Osteocyte (in vitro differentiated cells): ENCODE results near the gene UBE2B. TPM values are rescaled to one million over a fixed set of nuclear protein-coding genes. Genes with fewer than 3 reads are reported as not detected.

Experiments
- DNase-seq: peaks from one replicate; pipeline ENCODE4 v3.0.0; 2021; ENCODE audit warnings: mixed read lengths; ENCODE audit not compliant: unreplicated experiment; ENCODE audit errors: extremely low spot score
- H3K27ac Mint-ChIP-seq: one replicate; pipeline ENCODE4 v1.8.0; 2021; ENCODE audit warnings: mild to moderate bottlenecking, mixed read lengths; ENCODE audit not compliant: unreplicated experiment
- H3K27me3 Mint-ChIP-seq: one replicate; pipeline ENCODE4 v1.8.0; 2021; ENCODE audit warnings: mixed read lengths; ENCODE audit not compliant: unreplicated experiment
- H3K36me3 Mint-ChIP-seq: one replicate; pipeline ENCODE4 v1.8.0; 2021; ENCODE audit warnings: mixed read lengths; ENCODE audit not compliant: unreplicated experiment
- H3K4me1 Mint-ChIP-seq: one replicate; pipeline ENCODE4 v1.8.0; 2021; ENCODE audit warnings: mixed read lengths; ENCODE audit not compliant: unreplicated experiment
- H3K4me3 Mint-ChIP-seq: one replicate; pipeline ENCODE4 v1.8.0; 2021; ENCODE audit warnings: mild to moderate bottlenecking, moderate library complexity, mixed read lengths; ENCODE audit not compliant: unreplicated experiment
- H3K9me3 Mint-ChIP-seq: one replicate; pipeline ENCODE4 v1.8.0; 2021; ENCODE audit warnings: mixed read lengths; ENCODE audit not compliant: unreplicated experiment
- CTCF ChIP-seq: fragments of 200-600 bp; sonication (generic); IDR thresholded peaks from 2 replicates; pipeline ENCODE4 v1.5.0; 2021; ENCODE audit warnings: antibody characterized with exemption, mild to moderate bottlenecking, moderate library complexity
- total RNA-seq: library from RNA; stranded (reverse); gene quantifications from 2 replicates; pipeline ENCODE4 v1.2.1, GENCODE V29; 2021

UBE2B gene
- total RNA-seq, 1 donor from 2014 or later = 114 TPM

GRCh38 chr5:134437340-134437846 is 66.0 kb downstream of the UBE2B start:
- no peaks in the 10 kb centered on the region for H3K36me3 Mint-ChIP-seq
- peaks cover 15% of the 10 kb centered on the region for H3K27me3 Mint-ChIP-seq
- no peak for DNase-seq
- H3K4me1 Mint-ChIP-seq = peaks cover 8% of the 10 kb centered on the region
- H3K9me3 Mint-ChIP-seq = no peaks in the 10 kb centered on the region
- H3K4me3 Mint-ChIP-seq = no peak overlapping the region
- TF ChIP-seq CTCF = no peak
- no peak overlapping the region for H3K27ac Mint-ChIP-seq

GRCh38 chr5:134437847-134438581 is 66.6 kb downstream of the UBE2B start:
- H3K4me3 Mint-ChIP-seq = no peak overlapping the region

GRCh38 chr5:134438721-134439123 is 67.4 kb downstream of the UBE2B start:
- Mint-ChIP-seq H3K4me1 (peaks cover 8% of the 10 kb centered on the region), H3K36me3 (no peaks in the 10 kb centered on the region), H3K27ac (no peak overlapping the region), H3K4me3 (no peak overlapping the region), H3K9me3 (no peaks in the 10 kb centered on the region), H3K27me3 (peaks cover 6% of the 10 kb centered on the region)
- TF ChIP-seq CTCF = no peak
- no peak for DNase-seq

More at GRCh38 chr5:134437847-134438581, 66.6 kb downstream of the UBE2B start:
- Mint-ChIP-seq H3K27me3 (peaks cover 10% of the 10 kb centered on the region), H3K36me3 (no peaks in the 10 kb centered on the region), H3K27ac (no peak overlapping the region), H3K4me1 (peaks cover 8% of the 10 kb centered on the region), H3K9me3 (no peaks in the 10 kb centered on the region)
- TF ChIP-seq CTCF = no peak
- no peak for DNase-seq

GRCh38 chr5:134439210-134439654 is 67.9 kb downstream of the UBE2B start:
- no peaks in the 10 kb centered on the region for H3K9me3 Mint-ChIP-seq
- H3K27ac Mint-ChIP-seq = no peak overlapping the region
- no peak for TF ChIP-seq CTCF
- peaks cover 3% of the 10 kb centered on the region for H3K27me3 Mint-ChIP-seq
- no peaks in the 10 kb centered on the region for H3K36me3 Mint-ChIP-seq
- H3K4me3 Mint-ChIP-seq = no peak overlapping the region
- no peak for DNase-seq
- peaks cover 8% of the 10 kb centered on the region for H3K4me1 Mint-ChIP-seq

- Mint-ChIP-seq H3K4me1 (peaks cover 8% of the 10 kb centered on the region), H3K4me3 (no peak overlapping the region), H3K36me3 (no peaks in the 10 kb centered on the region), H3K9me3 (no peaks in the 10 kb centered on the region), H3K27me3 (peaks cover 3% of the 10 kb centered on the region), H3K27ac (no peak overlapping the region)
- no peak for DNase-seq
- TF ChIP-seq CTCF = no peak
Observed at GRCh38 chr5:134440201-134440755, 68.9 kb downstream of the UBE2B start.
